WERI-Rb-1 (cell line): ENCODE measurements around the gene PUS7L.
"Not testable (repeated sequence)": the region's sequence is repeated elsewhere in the genome, so short reads cannot be mapped to it uniquely, and the experiment has no call there.

Source experiments
- DNase-seq: peaks from one replicate; pipeline ENCODE4 v3.0.0-alpha.2; 2020
- H3K27ac ChIP-seq: fragments of 250-450 bp; sonication (Bioruptor Pico); 2 replicates; pipeline ENCODE4 v1.5.1; 2020; ENCODE audit warnings: mild to moderate bottlenecking, moderate library complexity
- H3K27me3 ChIP-seq: fragments of 250-450 bp; sonication (Bioruptor Pico); 2 replicates; pipeline ENCODE4 v1.5.1; 2021; ENCODE audit warnings: mild to moderate bottlenecking, low read depth, moderate library complexity; ENCODE audit not compliant: insufficient read depth, severe bottlenecking
- H3K36me3 ChIP-seq: fragments of 250-450 bp; sonication (Bioruptor Pico); 2 replicates; pipeline ENCODE4 v1.5.1; 2020; ENCODE audit warnings: mild to moderate bottlenecking, moderate library complexity
- H3K4me3 ChIP-seq: 2 replicates; pipeline ENCODE4 v1.5.1; 2011; ENCODE audit warnings: low read depth, mild to moderate bottlenecking, control low read depth, low read length
- H3K9me3 ChIP-seq: fragments of 250-450 bp; sonication (Bioruptor Pico); 2 replicates; pipeline ENCODE4 v1.5.1; 2021; ENCODE audit warnings: mild to moderate bottlenecking, moderate library complexity; ENCODE audit not compliant: severe bottlenecking
- TF ChIP-seq, protein P1 (sequence below): IDR thresholded peaks from 2 replicates; pipeline ENCODE4 v1.5.1; 2011; ENCODE audit warnings: low read depth, mild to moderate bottlenecking, control low read depth, inconsistent platforms, low read length

The PUS7L gene

GRCh38 chr12:43758247-43758727 lies 303 bp downstream of the PUS7L start:
- no peaks in the 10 kb centered on the region for H3K27me3 ChIP-seq
- TF ChIP-seq, protein P1, sequence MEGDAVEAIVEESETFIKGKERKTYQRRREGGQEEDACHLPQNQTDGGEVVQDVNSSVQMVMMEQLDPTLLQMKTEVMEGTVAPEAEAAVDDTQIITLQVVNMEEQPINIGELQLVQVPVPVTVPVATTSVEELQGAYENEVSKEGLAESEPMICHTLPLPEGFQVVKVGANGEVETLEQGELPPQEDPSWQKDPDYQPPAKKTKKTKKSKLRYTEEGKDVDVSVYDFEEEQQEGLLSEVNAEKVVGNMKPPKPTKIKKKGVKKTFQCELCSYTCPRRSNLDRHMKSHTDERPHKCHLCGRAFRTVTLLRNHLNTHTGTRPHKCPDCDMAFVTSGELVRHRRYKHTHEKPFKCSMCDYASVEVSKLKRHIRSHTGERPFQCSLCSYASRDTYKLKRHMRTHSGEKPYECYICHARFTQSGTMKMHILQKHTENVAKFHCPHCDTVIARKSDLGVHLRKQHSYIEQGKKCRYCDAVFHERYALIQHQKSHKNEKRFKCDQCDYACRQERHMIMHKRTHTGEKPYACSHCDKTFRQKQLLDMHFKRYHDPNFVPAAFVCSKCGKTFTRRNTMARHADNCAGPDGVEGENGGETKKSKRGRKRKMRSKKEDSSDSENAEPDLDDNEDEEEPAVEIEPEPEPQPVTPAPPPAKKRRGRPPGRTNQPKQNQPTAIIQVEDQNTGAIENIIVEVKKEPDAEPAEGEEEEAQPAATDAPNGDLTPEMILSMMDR = no peak
- peak overlapping the region; percentile 71 for H3K4me3 ChIP-seq
- peak; percentile 30 for DNase-seq
- H3K9me3 ChIP-seq = no peaks in the 10 kb centered on the region
- peaks cover 13% of the 10 kb centered on the region for H3K36me3 ChIP-seq
- peak overlapping the region; percentile 50 for H3K27ac ChIP-seq

- Histone ChIP-seq H3K27ac (no peak overlapping the region), H3K9me3 (no peaks in the 10 kb centered on the region), H3K27me3 (no peaks in the 10 kb centered on the region), H3K4me3 (no peak overlapping the region), H3K36me3 (peaks cover 22% of the 10 kb centered on the region)
- TF ChIP-seq, protein P1 = no peak
- DNase-seq = no peak
Observed at GRCh38 chr12:43754015-43754414, 4.6 kb downstream of the PUS7L start.

DNA sequence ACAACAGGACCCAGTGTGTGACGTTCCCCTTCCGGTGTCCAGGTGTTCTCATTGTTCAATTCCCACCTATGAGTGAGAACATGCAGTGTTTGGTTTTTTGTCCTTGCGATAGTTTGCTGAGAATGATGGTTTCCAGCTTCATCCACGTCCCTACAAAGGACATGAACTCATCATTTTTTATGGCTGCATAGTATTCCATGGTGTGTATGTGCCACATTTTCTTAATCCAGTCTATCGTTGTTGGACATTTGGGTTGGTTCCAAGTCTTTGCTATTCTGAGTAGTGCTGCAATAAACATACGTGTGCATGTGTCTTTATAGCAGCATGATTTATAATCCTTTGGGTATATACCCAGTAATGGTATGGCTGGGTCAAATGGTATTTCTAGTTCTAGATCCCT lies 7.2 kb downstream of the PUS7L start:
- H3K27me3 ChIP-seq, DNase-seq, H3K4me3 ChIP-seq, H3K9me3 ChIP-seq, H3K27ac ChIP-seq: not testable (repeated sequence)
- peaks cover 22% of the 10 kb centered on the region for H3K36me3 ChIP-seq

DNA sequence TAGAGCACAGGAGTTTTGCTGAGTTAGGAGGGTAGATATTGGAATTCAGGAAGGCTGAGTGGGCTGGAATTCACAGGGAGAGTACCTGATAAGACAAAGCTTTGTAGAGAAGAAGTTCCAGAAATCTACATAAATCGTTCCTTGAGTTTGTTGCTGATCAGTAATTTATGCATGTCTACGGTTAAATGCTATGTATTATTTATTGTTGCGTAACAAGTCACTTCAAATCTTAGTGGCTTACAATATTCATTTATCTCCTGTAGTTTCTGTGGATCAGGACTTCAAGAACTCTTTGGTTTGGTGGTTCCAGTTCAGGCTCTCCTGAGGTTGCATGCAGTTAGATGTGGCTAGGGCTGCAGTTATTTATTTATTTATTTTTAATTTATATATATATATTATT lies 7.8 kb downstream of the PUS7L start:
- peaks cover 22% of the 10 kb centered on the region for H3K36me3 ChIP-seq
- no peak overlapping the region for H3K27ac ChIP-seq
- no peaks in the 10 kb centered on the region for H3K9me3 ChIP-seq
- TF ChIP-seq, protein P1 = no peak
- DNase-seq = no peak
- no peak overlapping the region for H3K4me3 ChIP-seq
- H3K27me3 ChIP-seq = no peaks in the 10 kb centered on the region

- TF ChIP-seq, protein P1 = no peak
- H3K36me3 ChIP-seq = peaks cover 27% of the 10 kb centered on the region
- no peak for DNase-seq
Observed at GRCh38 chr12:43749016-43749415, 9.6 kb downstream of the PUS7L start.

GRCh38 chr12:43744826-43745225 lies 13.8 kb downstream of the PUS7L start:
- H3K9me3 ChIP-seq = no peaks in the 10 kb centered on the region
- no peak for DNase-seq
- H3K27ac ChIP-seq = no peak overlapping the region
- TF ChIP-seq, protein P1 = no peak
- H3K4me3 ChIP-seq = no peak overlapping the region
- no peaks in the 10 kb centered on the region for H3K27me3 ChIP-seq
- peaks cover 17% of the 10 kb centered on the region for H3K36me3 ChIP-seq

More at GRCh38 chr12:43749016-43749415, 9.6 kb downstream of the PUS7L start:
- Histone ChIP-seq H3K27ac (no peak overlapping the region), H3K9me3 (no peaks in the 10 kb centered on the region), H3K4me3 (no peak overlapping the region), H3K27me3 (no peaks in the 10 kb centered on the region)
